ENCODE data around the gene PLEKHH1.

Gene PLEKHH1

GRCh38 chr14:67490196-67490595 is 42.9 kb upstream of the PLEKHH1 start:
- DNase-seq (ENCODE audit: extremely low read depth, low read depth) = no peak
- no peak for TF ChIP-seq CTCF (IDR thresholded peaks at IDR 0.05; ENCODE audit: low read depth, low read length)

DNA sequence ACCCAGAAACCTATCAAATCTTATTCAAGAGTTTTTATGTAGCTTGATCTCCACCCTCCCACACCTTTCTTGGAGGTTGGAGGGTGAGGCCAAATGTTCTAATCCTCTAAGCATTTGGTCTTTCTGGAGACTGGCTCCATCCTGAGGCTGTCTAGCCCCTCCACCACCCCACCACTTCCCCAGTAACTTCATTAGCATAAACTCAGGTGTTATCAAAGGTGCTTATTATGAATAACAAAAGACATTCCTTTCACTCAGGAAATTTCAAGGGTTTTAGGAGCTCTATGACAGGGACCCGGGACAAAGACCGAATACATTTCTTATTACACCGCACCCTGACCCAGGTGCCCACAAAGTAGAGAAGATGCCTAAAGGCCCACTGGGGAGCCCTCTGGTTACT is 41.8 kb upstream of the PLEKHH1 start:
- no peak for TF ChIP-seq CTCF (IDR thresholded peaks at IDR 0.05; ENCODE audit: low read depth, low read length)
- DNase-seq (ENCODE audit: extremely low read depth, low read depth) = no peak

- no peak for DNase-seq (ENCODE audit: extremely low read depth, low read depth)
- no peak for TF ChIP-seq CTCF (IDR thresholded peaks at IDR 0.05; ENCODE audit: low read depth, low read length)
Measured at GRCh38 chr14:67491741-67492507, 41.2 kb upstream of the PLEKHH1 start.

GRCh38 chr14:67492538-67492937 is 40.6 kb upstream of the PLEKHH1 start:
- no peak for TF ChIP-seq CTCF (IDR thresholded peaks at IDR 0.05; ENCODE audit: low read depth, low read length)

GRCh38 chr14:67493092-67493717 is 39.9 kb upstream of the PLEKHH1 start:
- no peak for DNase-seq (ENCODE audit: extremely low read depth, low read depth)
- TF ChIP-seq CTCF (IDR thresholded peaks at IDR 0.05; ENCODE audit: low read depth, low read length) = no peak

More at GRCh38 chr14:67492538-67492937, 40.6 kb upstream of the PLEKHH1 start:
- DNase-seq (ENCODE audit: extremely low read depth, low read depth) = no peak

- TF ChIP-seq CTCF (IDR thresholded peaks at IDR 0.05; ENCODE audit: low read depth, low read length) = no peak
- no peak for DNase-seq (ENCODE audit: extremely low read depth, low read depth)
Measured at GRCh38 chr14:67495827-67496226, 37.3 kb upstream of the PLEKHH1 start.

DNA sequence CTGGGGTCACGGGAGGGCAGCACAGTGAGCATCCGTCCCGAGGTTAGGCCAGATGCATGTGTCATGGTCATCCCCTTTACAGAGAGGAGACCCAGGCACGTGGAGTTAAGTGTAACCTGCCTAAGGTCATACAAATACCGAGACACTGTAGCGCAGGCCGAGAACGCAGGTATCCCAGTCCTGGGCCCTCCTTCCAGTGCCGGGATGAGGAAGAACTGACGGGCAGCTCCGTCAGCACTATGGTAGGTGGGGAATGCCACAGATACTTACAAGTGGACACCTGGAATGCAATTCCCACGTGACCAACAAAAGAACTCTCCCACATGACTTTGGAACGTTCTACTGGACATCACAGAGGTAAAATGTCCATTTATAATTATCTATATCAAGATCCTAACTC is 35.9 kb upstream of the PLEKHH1 start:
- no peak for DNase-seq (ENCODE audit: extremely low read depth, low read depth)
- TF ChIP-seq CTCF (IDR thresholded peaks at IDR 0.05; ENCODE audit: low read depth, low read length) = no peak

Measured in AG09319 (cell line).